Esophagus squamous epithelium (tissue), 4 donors: ENCODE results near the gene C1QTNF1.

Source experiments
- POLR2A ChIP-seq, 4 donors: fragments of 450-650 bp; IDR thresholded peaks; one replicate each; pipeline ENCODE4 v1.6.1; 2017; ENCODE audit warnings: antibody characterized with exemption in 4 of 4, mild to moderate bottlenecking in 4 of 4, moderate library complexity in 3 of 4
- TF ChIP-seq, protein P1 (sequence below), 6 experiments: fragments of 450-650 bp in 4 of 6; fragments of 200-600 bp in 2 of 6; sonication (generic) in 2 of 6; IDR thresholded peaks; one replicate each; pipeline ENCODE4 v1.5.1; 2016 to 2019; ENCODE audit warnings: antibody characterized with exemption in 6 of 6, mild to moderate bottlenecking in 4 of 6, moderate library complexity in 4 of 6

- no peak for TF ChIP-seq POLR2A (IDR thresholded peaks at IDR 0.05)
- TF ChIP-seq, protein P1, sequence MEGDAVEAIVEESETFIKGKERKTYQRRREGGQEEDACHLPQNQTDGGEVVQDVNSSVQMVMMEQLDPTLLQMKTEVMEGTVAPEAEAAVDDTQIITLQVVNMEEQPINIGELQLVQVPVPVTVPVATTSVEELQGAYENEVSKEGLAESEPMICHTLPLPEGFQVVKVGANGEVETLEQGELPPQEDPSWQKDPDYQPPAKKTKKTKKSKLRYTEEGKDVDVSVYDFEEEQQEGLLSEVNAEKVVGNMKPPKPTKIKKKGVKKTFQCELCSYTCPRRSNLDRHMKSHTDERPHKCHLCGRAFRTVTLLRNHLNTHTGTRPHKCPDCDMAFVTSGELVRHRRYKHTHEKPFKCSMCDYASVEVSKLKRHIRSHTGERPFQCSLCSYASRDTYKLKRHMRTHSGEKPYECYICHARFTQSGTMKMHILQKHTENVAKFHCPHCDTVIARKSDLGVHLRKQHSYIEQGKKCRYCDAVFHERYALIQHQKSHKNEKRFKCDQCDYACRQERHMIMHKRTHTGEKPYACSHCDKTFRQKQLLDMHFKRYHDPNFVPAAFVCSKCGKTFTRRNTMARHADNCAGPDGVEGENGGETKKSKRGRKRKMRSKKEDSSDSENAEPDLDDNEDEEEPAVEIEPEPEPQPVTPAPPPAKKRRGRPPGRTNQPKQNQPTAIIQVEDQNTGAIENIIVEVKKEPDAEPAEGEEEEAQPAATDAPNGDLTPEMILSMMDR (IDR thresholded peaks at IDR 0.05): no peak
These were observed 26.7 kb upstream of the C1QTNF1 start for GRCh38 chr17:78997231-78997741.
